Measurements from ENCODE around the gene GPX4. TPM values are rescaled to one million over a fixed set of nuclear protein-coding genes. Genes with fewer than 3 reads are reported as not detected.
A peak's percentile ranks its signal among the peaks of the same experiment; 100 is the strongest.

GPX4 gene
- total and polyA plus RNA-seq, 9 of the 15 experiments (the other 6 are each of a cell fraction or from before 2014, with no cell fraction given), result 61.4 to 661 (median 349) TPM

DNA sequence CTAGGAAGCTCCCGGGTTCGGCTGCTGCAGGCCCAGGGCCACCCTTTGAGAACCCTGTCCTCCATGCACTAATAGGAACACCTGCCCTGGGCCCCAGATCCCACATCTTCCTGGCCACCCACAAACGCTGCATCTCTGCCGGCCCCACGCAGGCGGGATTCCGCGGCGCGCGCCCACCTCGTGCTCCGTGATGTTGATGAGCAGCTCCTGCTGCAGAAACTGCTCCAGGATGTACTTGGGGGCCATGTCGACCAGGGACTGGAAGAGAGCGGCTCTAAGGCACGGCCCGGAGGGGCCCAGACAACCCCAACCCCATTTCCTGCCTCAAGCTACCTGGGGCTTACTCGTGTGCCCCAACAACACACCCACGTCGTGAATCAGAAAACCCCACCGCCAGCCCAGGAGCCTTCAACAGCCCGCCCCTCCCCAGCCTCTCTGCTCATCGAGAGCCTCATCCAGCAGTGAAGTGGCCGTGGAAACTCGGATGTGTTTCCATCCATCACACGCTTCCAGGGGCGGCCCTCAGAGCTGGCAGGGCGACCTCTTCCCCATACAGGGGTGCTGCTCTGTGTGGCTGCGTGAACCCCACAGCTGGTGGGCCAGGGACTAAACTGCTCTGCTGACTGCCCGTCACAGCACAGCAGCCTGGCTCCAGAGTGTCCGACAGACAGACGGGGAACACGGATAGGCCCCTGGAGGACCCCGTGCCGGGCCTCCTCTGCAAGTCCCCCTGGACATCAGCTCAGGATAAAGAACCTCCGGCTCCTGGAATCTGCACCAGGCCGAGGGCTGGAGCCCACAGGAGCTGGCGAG, 12.9 kb upstream of the GPX4 start:
- peaks cover 8 to 72% of the 10 kb centered on the region in 2 experiments; a peak in 4 of 5 replicates for H3K4me1 ChIP-seq (replicated peaks in 1 of 2; ENCODE audit: control insufficient read depth in 2 of 2, insufficient read depth in 2 of 2, low read length in 2 of 2)
- no peak overlapping the region for H3K27ac ChIP-seq (ENCODE audit: extremely low read depth, low read depth, low read length)
- in situ Hi-C loops (cut with MboI) (no loop called here), intact Hi-C loops (cut with micrococcal nuclease) (no loop called here)
- no TSS peak for BruUV-seq (replicated peaks)
- H3K27me3 ChIP-seq (ENCODE audit: control insufficient read depth in 2 of 2, insufficient read depth in 2 of 2, low read length in 2 of 2), result no peaks in the 10 kb centered on the region
- ChIA-PET POLR2A (interaction anchor here (0.8 to 6.2 kb wide), 4 partner anchors 7 to 64 kb away, joined by 3 to 45 read pairs (median 4); partner anchors contain the start of gene CNN2), CTCF (ENCODE audit: low intra/inter-chr PET ratio) (no interaction called here)
- H3K79me2 ChIP-seq (ENCODE audit: control insufficient read depth, insufficient read depth, low read length), result peaks cover 42% of the 10 kb centered on the region
- DNase-seq (ENCODE audit: extremely low read depth in 1 of 4, low spot score in 3 of 4) (no peak), ATAC-seq (no peak), FAIRE-seq (no peak)
- 94% methylated on average over 27 of the region's 38 CpGs for WGBS (ENCODE audit: insufficient coverage, low coverage, missing lambda C conversion rate)
- no peaks in the 10 kb centered on the region for H3K9me3 ChIP-seq (replicated peaks; ENCODE audit: control insufficient read depth, insufficient read depth, low read depth, low read length)
- H2AFZ ChIP-seq (ENCODE audit: low read depth, low read length), result no peak overlapping the region
- H3K4me2 ChIP-seq (ENCODE audit: insufficient read depth, low read length), result no peak overlapping the region
- no peaks in the 10 kb centered on the region for H3K9me1 ChIP-seq (ENCODE audit: control insufficient read depth, insufficient read depth, low read length)
- peaks cover 11% of the 10 kb centered on the region; the same call in 1 of the 2 replicates for H4K20me1 ChIP-seq (replicated peaks; ENCODE audit: control insufficient read depth, insufficient read depth, low read length)
- H3K9ac ChIP-seq (ENCODE audit: insufficient read depth in 1 of 2, low read depth in 2 of 2, low read length in 2 of 2), result no peak overlapping the region
- H3K36me3 ChIP-seq (ENCODE audit: control insufficient read depth, insufficient read depth, low read length), result peaks cover 73% of the 10 kb centered on the region
- no peak overlapping the region for H3K4me3 ChIP-seq
- TF ChIP-seq, protein P1, sequence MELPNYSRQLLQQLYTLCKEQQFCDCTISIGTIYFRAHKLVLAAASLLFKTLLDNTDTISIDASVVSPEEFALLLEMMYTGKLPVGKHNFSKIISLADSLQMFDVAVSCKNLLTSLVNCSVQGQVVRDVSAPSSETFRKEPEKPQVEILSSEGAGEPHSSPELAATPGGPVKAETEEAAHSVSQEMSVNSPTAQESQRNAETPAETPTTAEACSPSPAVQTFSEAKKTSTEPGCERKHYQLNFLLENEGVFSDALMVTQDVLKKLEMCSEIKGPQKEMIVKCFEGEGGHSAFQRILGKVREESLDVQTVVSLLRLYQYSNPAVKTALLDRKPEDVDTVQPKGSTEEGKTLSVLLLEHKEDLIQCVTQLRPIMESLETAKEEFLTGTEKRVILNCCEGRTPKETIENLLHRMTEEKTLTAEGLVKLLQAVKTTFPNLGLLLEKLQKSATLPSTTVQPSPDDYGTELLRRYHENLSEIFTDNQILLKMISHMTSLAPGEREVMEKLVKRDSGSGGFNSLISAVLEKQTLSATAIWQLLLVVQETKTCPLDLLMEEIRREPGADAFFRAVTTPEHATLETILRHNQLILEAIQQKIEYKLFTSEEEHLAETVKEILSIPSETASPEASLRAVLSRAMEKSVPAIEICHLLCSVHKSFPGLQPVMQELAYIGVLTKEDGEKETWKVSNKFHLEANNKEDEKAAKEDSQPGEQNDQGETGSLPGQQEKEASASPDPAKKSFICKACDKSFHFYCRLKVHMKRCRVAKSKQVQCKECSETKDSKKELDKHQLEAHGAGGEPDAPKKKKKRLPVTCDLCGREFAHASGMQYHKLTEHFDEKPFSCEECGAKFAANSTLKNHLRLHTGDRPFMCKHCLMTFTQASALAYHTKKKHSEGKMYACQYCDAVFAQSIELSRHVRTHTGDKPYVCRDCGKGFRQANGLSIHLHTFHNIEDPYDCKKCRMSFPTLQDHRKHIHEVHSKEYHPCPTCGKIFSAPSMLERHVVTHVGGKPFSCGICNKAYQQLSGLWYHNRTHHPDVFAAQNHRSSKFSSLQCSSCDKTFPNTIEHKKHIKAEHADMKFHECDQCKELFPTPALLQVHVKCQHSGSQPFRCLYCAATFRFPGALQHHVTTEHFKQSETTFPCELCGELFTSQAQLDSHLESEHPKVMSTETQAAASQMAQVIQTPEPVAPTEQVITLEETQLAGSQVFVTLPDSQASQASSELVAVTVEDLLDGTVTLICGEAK (IDR thresholded peaks at IDR 0.05), result no peak
- TF ChIP-seq, protein P1 (CRISPR knock-in tag; IDR thresholded peaks at IDR 0.05), result no peak
- TF ChIP-seq CBX5 (IDR thresholded peaks at IDR 0.05; ENCODE audit: borderline replicate concordance, low read depth) (no peak), SP2 (IDR thresholded peaks at IDR 0.05; ENCODE audit: extremely low read depth, low read depth, low read length, poor library complexity, severe bottlenecking) (no peak), RBFOX2 (IDR thresholded peaks at IDR 0.05; ENCODE audit: low read depth, low read length) (peak; percentile 62)
- TF ChIP-seq, protein P2, sequence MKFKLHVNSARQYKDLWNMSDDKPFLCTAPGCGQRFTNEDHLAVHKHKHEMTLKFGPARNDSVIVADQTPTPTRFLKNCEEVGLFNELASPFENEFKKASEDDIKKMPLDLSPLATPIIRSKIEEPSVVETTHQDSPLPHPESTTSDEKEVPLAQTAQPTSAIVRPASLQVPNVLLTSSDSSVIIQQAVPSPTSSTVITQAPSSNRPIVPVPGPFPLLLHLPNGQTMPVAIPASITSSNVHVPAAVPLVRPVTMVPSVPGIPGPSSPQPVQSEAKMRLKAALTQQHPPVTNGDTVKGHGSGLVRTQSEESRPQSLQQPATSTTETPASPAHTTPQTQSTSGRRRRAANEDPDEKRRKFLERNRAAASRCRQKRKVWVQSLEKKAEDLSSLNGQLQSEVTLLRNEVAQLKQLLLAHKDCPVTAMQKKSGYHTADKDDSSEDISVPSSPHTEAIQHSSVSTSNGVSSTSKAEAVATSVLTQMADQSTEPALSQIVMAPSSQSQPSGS (CRISPR knock-in tag; IDR thresholded peaks at IDR 0.05), result no peak
